ENCODE data around the gene OR2F1.
"Not testable (repeated sequence)": the region's sequence is repeated elsewhere in the genome, so short reads cannot be mapped to it uniquely, and the experiment has no call there.

OR2F1 gene

GRCh38 chr7:144010821-144011220 is 56.2 kb downstream of the OR2F1 start:
- not testable (repeated sequence) for DNase-seq

DNA sequence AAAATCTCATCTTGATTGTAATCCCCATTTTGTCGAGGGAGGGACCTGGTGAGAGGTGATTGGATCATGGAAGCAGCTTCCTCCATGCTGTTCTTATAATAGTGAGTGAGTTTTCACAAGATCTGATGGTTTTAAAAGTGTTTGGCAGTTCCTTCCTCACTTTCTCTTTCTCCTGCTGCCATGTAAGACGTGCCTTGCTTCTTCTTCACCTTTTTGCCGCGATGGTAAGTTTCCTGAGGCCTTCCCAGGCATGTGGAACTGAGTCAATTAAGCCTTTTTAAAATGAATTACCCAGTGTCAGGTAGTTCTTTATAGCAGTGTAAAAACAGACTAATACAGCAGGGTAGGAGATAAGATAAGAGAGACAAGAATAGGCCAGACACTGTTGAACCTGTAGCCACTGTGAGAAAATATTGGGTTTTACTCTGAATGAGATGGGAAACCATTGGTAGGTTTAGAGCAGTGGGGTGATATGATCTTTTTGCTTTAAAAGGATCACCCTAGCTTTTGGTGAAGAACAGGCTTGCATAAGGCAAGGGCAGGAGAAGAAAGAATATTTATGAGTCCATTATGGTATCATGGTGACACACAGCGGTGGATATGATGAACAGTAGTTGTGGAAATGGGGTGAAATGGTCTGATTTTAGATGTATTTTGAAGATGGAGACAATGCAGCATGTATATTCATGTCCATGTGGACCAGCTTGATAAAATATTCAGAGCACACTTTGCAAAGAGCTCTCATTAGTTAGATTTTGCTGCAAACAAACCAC is 57.0 kb downstream of the OR2F1 start:
- no peak for DNase-seq
